H9 (cell line): Measurements from ENCODE around the gene NCOA1. TPM values are rescaled to one million over a fixed set of nuclear protein-coding genes. Genes with fewer than 3 reads are reported as not detected.

Experiments used
- DNase-seq: peaks from one replicate; pipeline ENCODE4 v3.0.0-alpha.2; 2017
- H2AFZ ChIP-seq: one replicate; pipeline ENCODE4 v1.6.1; 2013; ENCODE audit warnings: mild to moderate bottlenecking, low read length, control low read depth, moderate library complexity
- H2AK5ac ChIP-seq: 2 replicates; pipeline ENCODE4 v1.6.1; 2013; ENCODE audit warnings: low read length, control low read depth, mixed read lengths; ENCODE audit not compliant: insufficient read length
- H2BK120ac ChIP-seq: one replicate; pipeline ENCODE4 v1.6.1; 2013; ENCODE audit warnings: low read depth, mild to moderate bottlenecking, low read length, control low read depth, inconsistent platforms; ENCODE audit not compliant: poor library complexity, severe bottlenecking
- H2BK12ac ChIP-seq: 2 replicates; pipeline ENCODE4 v1.6.1; 2013; ENCODE audit warnings: low read length, control low read depth, mixed read lengths, low read depth; ENCODE audit not compliant: insufficient read length
- H2BK15ac ChIP-seq: 2 replicates; pipeline ENCODE4 v1.6.1; 2013; ENCODE audit warnings: low read depth, low read length, control low read depth
- H2BK20ac ChIP-seq: one replicate; pipeline ENCODE4 v1.6.1; 2013; ENCODE audit warnings: low read depth, mild to moderate bottlenecking, low read length, control low read depth, inconsistent platforms; ENCODE audit not compliant: poor library complexity, severe bottlenecking
- H2BK5ac ChIP-seq: 2 replicates; pipeline ENCODE4 v1.6.1; 2013; ENCODE audit warnings: low read length, control low read depth, mixed read lengths; ENCODE audit not compliant: insufficient read length
- H3K14ac ChIP-seq: 2 replicates; pipeline ENCODE4 v1.6.1; 2013; ENCODE audit warnings: low read length, control low read depth; ENCODE audit not compliant: insufficient read depth
- H3K18ac ChIP-seq: 2 replicates; pipeline ENCODE4 v1.6.1; 2013; ENCODE audit warnings: low read depth, mild to moderate bottlenecking, mixed read lengths, low read length, control low read depth; ENCODE audit not compliant: insufficient read length
- H3K23ac ChIP-seq: 2 replicates; pipeline ENCODE4 v1.6.1; 2013; ENCODE audit warnings: low read length, control low read depth, mixed read lengths, low read depth; ENCODE audit not compliant: insufficient read length
- H3K23me2 ChIP-seq: 2 replicates; pipeline ENCODE4 v1.6.1; 2013; ENCODE audit warnings: low read depth, mild to moderate bottlenecking, mixed read lengths, low read length, control low read depth; ENCODE audit not compliant: insufficient read length, poor library complexity, severe bottlenecking
- H3K27ac ChIP-seq: 2 replicates; pipeline ENCODE4 v1.5.1; 2013; ENCODE audit warnings: low read length, control low read depth, mixed read lengths, low read depth; ENCODE audit not compliant: insufficient read length
- H3K27me3 ChIP-seq: 2 replicates; pipeline ENCODE4 v1.6.1; 2013; ENCODE audit warnings: low read length, control low read depth, inconsistent platforms; ENCODE audit not compliant: insufficient read depth
- H3K4ac ChIP-seq: 2 replicates; pipeline ENCODE4 v1.6.1; 2013; ENCODE audit warnings: low read depth, mild to moderate bottlenecking, control low read depth, inconsistent platforms, low read length, moderate library complexity
- H3K4me1 ChIP-seq: 2 replicates; pipeline ENCODE4 v1.6.1; 2013; ENCODE audit warnings: low read length, control low read depth, inconsistent platforms; ENCODE audit not compliant: insufficient read depth
- H3K4me2 ChIP-seq: 2 replicates; pipeline ENCODE4 v1.6.1; 2013; ENCODE audit warnings: low read length, control low read depth, mixed read lengths; ENCODE audit not compliant: insufficient read length, insufficient read depth
- H3K56ac ChIP-seq: 2 replicates; pipeline ENCODE4 v1.6.1; 2013; ENCODE audit warnings: low read depth, mild to moderate bottlenecking, mixed read lengths, low read length, control low read depth; ENCODE audit not compliant: insufficient read length
- H3K79me1 ChIP-seq: 2 replicates; pipeline ENCODE4 v1.6.1; 2013; ENCODE audit warnings: low read depth, mild to moderate bottlenecking, moderate library complexity, low read length, control low read depth, inconsistent platforms; ENCODE audit not compliant: insufficient read depth, poor library complexity, severe bottlenecking
- H3K79me2 ChIP-seq: 2 replicates; pipeline ENCODE4 v1.6.1; 2013; ENCODE audit warnings: low read length, control low read depth, inconsistent platforms; ENCODE audit not compliant: insufficient read depth
- H3K9ac ChIP-seq: 2 replicates; pipeline ENCODE4 v1.6.1; 2013; ENCODE audit warnings: low read length, control low read depth, mixed read lengths; ENCODE audit not compliant: insufficient read length; ENCODE audit errors: extremely low read depth
- H3K9me3 ChIP-seq: one replicate; pipeline ENCODE4 v1.6.1; 2013; ENCODE audit warnings: low read depth, low read length, inconsistent platforms; ENCODE audit not compliant: control insufficient read depth
- H3T11ph ChIP-seq: one replicate; pipeline ENCODE4 v1.6.1; 2013; ENCODE audit warnings: mild to moderate bottlenecking, low read length, control low read depth, inconsistent platforms
- H4K20me1 ChIP-seq: one replicate; pipeline ENCODE4 v1.6.1; 2013; ENCODE audit not compliant: control insufficient read depth, insufficient read length, insufficient read depth
- H4K5ac ChIP-seq: 2 replicates; pipeline ENCODE4 v1.6.1; 2013; ENCODE audit warnings: low read depth, mild to moderate bottlenecking, mixed read lengths, low read length, control low read depth; ENCODE audit not compliant: insufficient read length
- H4K8ac ChIP-seq: replicated peaks from 2 replicates; pipeline ENCODE4 v1.6.1; 2013; ENCODE audit warnings: low read length, control low read depth, mixed read lengths, low read depth; ENCODE audit not compliant: insufficient read length
- H4K91ac ChIP-seq: 2 replicates; pipeline ENCODE4 v1.6.1; 2013; ENCODE audit warnings: low read depth, mild to moderate bottlenecking, moderate library complexity, mixed read lengths, low read length, control low read depth; ENCODE audit not compliant: insufficient read length
- H3K27ac Mint-ChIP-seq, 3 experiments: 2 replicates in 2 of 3; 3 replicates in 1 of 3; pipeline ENCODE4 v1.8.0; 2020 to 2021; ENCODE audit warnings: mixed read lengths in 3 of 3, mild to moderate bottlenecking in 1 of 3, moderate library complexity in 1 of 3
- H3K27me3 Mint-ChIP-seq: 2 replicates; pipeline ENCODE4 v1.8.0; 2021; ENCODE audit warnings: low read depth, mild to moderate bottlenecking, moderate library complexity, mixed read lengths
- H3K36me3 Mint-ChIP-seq, 3 experiments: 2 replicates in 2 of 3; 3 replicates in 1 of 3; pipeline ENCODE4 v1.8.0; 2020 to 2021; ENCODE audit warnings: low read depth in 3 of 3, mixed read lengths in 3 of 3; ENCODE audit not compliant: insufficient read depth in 1 of 3
- H3K4me1 Mint-ChIP-seq, 2 experiments: 2 replicates each; pipeline ENCODE4 v1.8.0; 2020; ENCODE audit warnings: mixed read lengths in 2 of 2
- H3K4me3 Mint-ChIP-seq, 2 experiments: 2 replicates in 1 of 2; 3 replicates in 1 of 2; pipeline ENCODE4 v1.8.0; 2020 to 2021; ENCODE audit warnings: mild to moderate bottlenecking in 2 of 2, mixed read lengths in 2 of 2, moderate library complexity in 1 of 2
- H3K9me3 Mint-ChIP-seq, 2 experiments: 2 replicates in 1 of 2; 3 replicates in 1 of 2; pipeline ENCODE4 v1.8.0; 2020; ENCODE audit warnings: mild to moderate bottlenecking in 2 of 2, mixed read lengths in 2 of 2, moderate library complexity in 1 of 2
- WGBS: extraction: QIAGEN DNeasy Blood & Tissue Kit; methylation state at CpG from one replicate; pipeline ENCODE4 v1.1.7; 2013; ENCODE audit warnings: missing lambda C conversion rate, low lambda C conversion rate, mixed read lengths; ENCODE audit not compliant: insufficient read length; ENCODE audit errors: extremely low coverage; 5-methylcytosine and 5-hydroxymethylcytosine counted together
- total RNA-seq: library from RNA; stranded (reverse); gene quantifications from 2 replicates; pipeline ENCODE4 v1.2.1, GENCODE V29; 2021
- TF ChIP-seq, protein P1 (sequence below): fragments of 200-600 bp; sonication (generic); conservative IDR thresholded peaks from 3 replicates; pipeline ENCODE4 v1.8.0; 2021; ENCODE audit warnings: antibody characterized with exemption, mild to moderate bottlenecking

NCOA1 gene
- total RNA-seq, 1 experiment from 2014 or later = 14.8 TPM

DNA sequence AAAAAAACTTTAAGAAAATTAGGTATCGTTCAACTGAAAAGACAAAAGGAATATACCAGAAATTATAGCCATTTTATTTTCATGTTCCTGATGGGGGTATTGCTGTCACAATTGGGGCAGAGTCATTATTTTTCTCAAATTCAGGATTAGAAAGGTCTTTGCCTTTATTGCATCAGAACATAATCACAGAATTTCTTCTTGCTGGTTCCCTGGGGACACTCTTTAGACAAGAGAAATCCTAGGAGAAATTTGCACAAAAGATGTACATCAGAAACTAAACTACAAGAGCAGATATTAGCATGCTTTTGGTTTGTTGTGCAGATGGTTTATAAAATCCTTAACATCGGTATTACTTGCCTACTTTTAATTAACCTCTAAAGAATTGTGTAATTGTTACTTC, 103.2 kb downstream of the NCOA1 start:
- Histone ChIP-seq H2BK120ac (no peak overlapping the region), H2AFZ (no peak overlapping the region), H4K8ac (no peak overlapping the region), H3K56ac (no peak overlapping the region), H2BK20ac (no peak overlapping the region), H3T11ph (no peak overlapping the region), H4K20me1 (no peaks in the 10 kb centered on the region), H3K79me2 (no peaks in the 10 kb centered on the region), H3K27ac (no peak overlapping the region), H4K5ac (no peak overlapping the region), H3K4me2 (no peak overlapping the region), H3K23me2 (no peaks in the 10 kb centered on the region), H3K23ac (no peak overlapping the region), H3K14ac (no peak overlapping the region), H2BK5ac (no peak overlapping the region), H4K91ac (no peak overlapping the region), H3K9ac (no peak overlapping the region), H2BK15ac (no peak overlapping the region), H3K4ac (no peak overlapping the region), H3K4me1 (no peaks in the 10 kb centered on the region), H3K18ac (no peak overlapping the region), H3K9me3 (no peaks in the 10 kb centered on the region), H3K27me3 (no peaks in the 10 kb centered on the region), H2AK5ac (no peak overlapping the region), H3K79me1 (no peaks in the 10 kb centered on the region), H2BK12ac (no peak overlapping the region)
- no peak overlapping the region for H3K27ac Mint-ChIP-seq
- H3K9me3 Mint-ChIP-seq = no peaks in the 10 kb centered on the region
- peaks cover 14 to 15% of the 10 kb centered on the region in 2 experiments for H3K4me1 Mint-ChIP-seq
- H3K36me3 Mint-ChIP-seq = no peaks in the 10 kb centered on the region
- H3K27me3 Mint-ChIP-seq = no peaks in the 10 kb centered on the region
- no peak overlapping the region for H3K4me3 Mint-ChIP-seq
- DNase-seq = no peak
- WGBS = no CpG with 5 or more reads among the region's 2 CpGs
- TF ChIP-seq, protein P1, sequence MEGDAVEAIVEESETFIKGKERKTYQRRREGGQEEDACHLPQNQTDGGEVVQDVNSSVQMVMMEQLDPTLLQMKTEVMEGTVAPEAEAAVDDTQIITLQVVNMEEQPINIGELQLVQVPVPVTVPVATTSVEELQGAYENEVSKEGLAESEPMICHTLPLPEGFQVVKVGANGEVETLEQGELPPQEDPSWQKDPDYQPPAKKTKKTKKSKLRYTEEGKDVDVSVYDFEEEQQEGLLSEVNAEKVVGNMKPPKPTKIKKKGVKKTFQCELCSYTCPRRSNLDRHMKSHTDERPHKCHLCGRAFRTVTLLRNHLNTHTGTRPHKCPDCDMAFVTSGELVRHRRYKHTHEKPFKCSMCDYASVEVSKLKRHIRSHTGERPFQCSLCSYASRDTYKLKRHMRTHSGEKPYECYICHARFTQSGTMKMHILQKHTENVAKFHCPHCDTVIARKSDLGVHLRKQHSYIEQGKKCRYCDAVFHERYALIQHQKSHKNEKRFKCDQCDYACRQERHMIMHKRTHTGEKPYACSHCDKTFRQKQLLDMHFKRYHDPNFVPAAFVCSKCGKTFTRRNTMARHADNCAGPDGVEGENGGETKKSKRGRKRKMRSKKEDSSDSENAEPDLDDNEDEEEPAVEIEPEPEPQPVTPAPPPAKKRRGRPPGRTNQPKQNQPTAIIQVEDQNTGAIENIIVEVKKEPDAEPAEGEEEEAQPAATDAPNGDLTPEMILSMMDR = no peak
